ENCODE results near the gene CELSR1. TPM values are rescaled to one million over a fixed set of nuclear protein-coding genes. Genes with fewer than 3 reads are reported as not detected.
A peak's percentile ranks its signal among the peaks of the same experiment; 100 is the strongest.

The CELSR1 gene
- total and polyA plus RNA-seq, 2 of the 13 experiments (the other 11 are each of a cell fraction or from before 2014, with no cell fraction given): 0.78 to 1.8 TPM

DNA sequence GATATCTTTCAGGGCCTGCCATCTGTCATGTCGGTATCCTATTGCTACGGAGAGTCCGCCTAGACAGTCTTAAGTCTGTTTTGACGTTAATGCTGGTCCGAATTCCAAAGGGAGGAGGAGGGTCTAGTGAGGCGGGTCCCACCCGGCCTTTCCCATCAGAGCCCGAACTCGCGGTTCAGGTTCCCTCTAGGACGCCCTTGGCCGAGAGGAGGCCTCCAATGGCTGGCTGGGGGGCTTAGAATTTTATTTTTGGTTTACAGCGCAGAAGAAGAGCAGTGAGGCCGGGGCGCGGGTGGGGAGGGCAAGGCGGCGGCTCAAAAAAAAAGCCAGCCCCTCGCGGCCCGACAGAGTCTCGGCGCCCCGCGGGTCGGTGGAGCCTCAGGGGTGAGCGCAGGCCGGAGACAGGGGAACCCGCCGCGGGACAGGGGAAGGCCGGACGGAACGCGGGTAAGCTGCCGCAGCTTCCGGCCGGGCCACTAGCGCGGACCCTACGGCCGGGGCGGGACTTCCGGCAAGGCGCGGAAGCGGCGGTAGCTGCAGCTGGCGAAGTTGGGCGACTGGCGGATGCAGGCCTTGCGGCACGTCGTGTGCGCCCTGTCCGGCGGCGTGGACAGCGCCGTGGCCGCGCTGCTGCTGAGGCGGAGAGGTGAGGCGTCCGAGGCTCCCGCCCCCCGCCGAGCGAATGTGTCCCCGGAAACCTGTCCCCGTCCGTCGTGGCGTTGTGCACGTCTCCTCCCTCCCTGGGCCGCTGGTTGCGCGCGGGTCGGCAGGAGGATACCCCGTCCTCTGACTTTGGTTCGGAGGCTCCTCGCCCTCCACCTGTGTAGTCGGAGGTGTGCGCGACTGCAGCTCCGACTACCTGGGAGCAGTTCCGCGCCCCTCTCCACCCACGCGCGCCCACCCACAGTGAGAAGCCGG, 202.0 kb downstream of the CELSR1 start, which contains the start of gene TRMU (continued):
- TF ChIP-seq, protein P1, sequence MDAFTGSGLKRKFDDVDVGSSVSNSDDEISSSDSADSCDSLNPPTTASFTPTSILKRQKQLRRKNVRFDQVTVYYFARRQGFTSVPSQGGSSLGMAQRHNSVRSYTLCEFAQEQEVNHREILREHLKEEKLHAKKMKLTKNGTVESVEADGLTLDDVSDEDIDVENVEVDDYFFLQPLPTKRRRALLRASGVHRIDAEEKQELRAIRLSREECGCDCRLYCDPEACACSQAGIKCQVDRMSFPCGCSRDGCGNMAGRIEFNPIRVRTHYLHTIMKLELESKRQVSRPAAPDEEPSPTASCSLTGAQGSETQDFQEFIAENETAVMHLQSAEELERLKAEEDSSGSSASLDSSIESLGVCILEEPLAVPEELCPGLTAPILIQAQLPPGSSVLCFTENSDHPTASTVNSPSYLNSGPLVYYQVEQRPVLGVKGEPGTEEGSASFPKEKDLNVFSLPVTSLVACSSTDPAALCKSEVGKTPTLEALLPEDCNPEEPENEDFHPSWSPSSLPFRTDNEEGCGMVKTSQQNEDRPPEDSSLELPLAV (CRISPR knock-in tag; conservative IDR thresholded peaks at IDR 0.05; ENCODE audit: low read depth): no peak
- TF ChIP-seq ZNF264 (CRISPR knock-in tag; IDR thresholded peaks at IDR 0.05) (0 out of 2 replicates have a peak, but pooled peaks have one; percentile 65), ZNF75D (CRISPR knock-in tag; IDR thresholded peaks at IDR 0.05; ENCODE audit: borderline replicate concordance) (no peak), KAT8 (CRISPR knock-in tag; IDR thresholded peaks at IDR 0.05) (peak; percentile 98), ZNF83 (CRISPR knock-in tag; IDR thresholded peaks at IDR 0.05; ENCODE audit: borderline replicate concordance) (0 out of 2 replicates have a peak, but pooled peaks have one; percentile 62), TCF7L2 (IDR thresholded peaks at IDR 0.05; ENCODE audit: low read depth, low read length) (no peak), ZNF616 (CRISPR knock-in tag; IDR thresholded peaks at IDR 0.05; ENCODE audit: low read depth) (no peak), FOSL2 (CRISPR knock-in tag; IDR thresholded peaks at IDR 0.05) (peak; percentile 46), NR2F6 (IDR thresholded peaks at IDR 0.05) (no peak), NR2F6 (CRISPR knock-in tag; IDR thresholded peaks at IDR 0.05) (0 out of 2 replicates have a peak, but pooled peaks have one; percentile 58), ZNF253 (CRISPR knock-in tag; IDR thresholded peaks at IDR 0.05; ENCODE audit: borderline replicate concordance) (no peak), SIN3B (IDR thresholded peaks at IDR 0.05; ENCODE audit: low read length) (peak; percentile 77; the same call in 1 of the 2 replicates), NCOA1 (CRISPR knock-in tag; IDR thresholded peaks at IDR 0.05) (no peak), FOXC1 (CRISPR knock-in tag; IDR thresholded peaks at IDR 0.05; ENCODE audit: borderline replicate concordance) (no peak), RELA (CRISPR knock-in tag; IDR thresholded peaks at IDR 0.05) (peak; percentile 89; the same call in 1 of the 2 replicates), RBM39 (IDR thresholded peaks at IDR 0.05; ENCODE audit: low read depth, low read length, poor library complexity, severe bottlenecking) (peak; percentile 71), DNMT1 (CRISPR knock-in tag; IDR thresholded peaks at IDR 0.05) (peak; percentile 60), SRY (CRISPR knock-in tag; IDR thresholded peaks at IDR 0.05) (peak; percentile 58; the same call in 1 of the 2 replicates), KAT2B (IDR thresholded peaks at IDR 0.05; ENCODE audit: borderline replicate concordance, low read depth, low read length) (no peak), NONO (IDR thresholded peaks at IDR 0.05) (no peak), NONO (CRISPR knock-in tag; conservative IDR thresholded peaks at IDR 0.05) (peak; percentile 91)
- TF ChIP-seq, protein P2, sequence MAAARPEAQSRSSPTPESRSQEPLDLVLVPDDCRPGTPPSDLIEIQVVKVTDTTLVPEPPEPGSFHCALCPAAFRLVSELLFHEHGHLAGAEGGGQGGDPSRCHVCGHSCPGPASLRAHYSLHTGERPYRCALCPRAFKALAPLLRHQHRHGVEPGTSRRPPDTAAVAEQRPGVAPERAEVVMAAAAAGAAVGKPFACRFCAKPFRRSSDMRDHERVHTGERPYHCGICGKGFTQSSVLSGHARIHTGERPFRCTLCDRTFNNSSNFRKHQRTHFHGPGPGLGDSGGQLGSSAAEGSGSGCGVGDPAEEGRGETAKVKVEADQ (CRISPR knock-in tag; IDR thresholded peaks at IDR 0.05; ENCODE audit: borderline replicate concordance): peak; percentile 57; the same call in 1 of the 2 replicates
- TF ChIP-seq, protein P3, sequence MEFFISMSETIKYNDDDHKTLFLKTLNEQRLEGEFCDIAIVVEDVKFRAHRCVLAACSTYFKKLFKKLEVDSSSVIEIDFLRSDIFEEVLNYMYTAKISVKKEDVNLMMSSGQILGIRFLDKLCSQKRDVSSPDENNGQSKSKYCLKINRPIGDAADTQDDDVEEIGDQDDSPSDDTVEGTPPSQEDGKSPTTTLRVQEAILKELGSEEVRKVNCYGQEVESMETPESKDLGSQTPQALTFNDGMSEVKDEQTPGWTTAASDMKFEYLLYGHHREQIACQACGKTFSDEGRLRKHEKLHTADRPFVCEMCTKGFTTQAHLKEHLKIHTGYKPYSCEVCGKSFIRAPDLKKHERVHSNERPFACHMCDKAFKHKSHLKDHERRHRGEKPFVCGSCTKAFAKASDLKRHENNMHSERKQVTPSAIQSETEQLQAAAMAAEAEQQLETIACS (CRISPR knock-in tag; IDR thresholded peaks at IDR 0.05): 0 out of 2 replicates have a peak, but pooled peaks have one; percentile 47
- TF ChIP-seq, protein P4, sequence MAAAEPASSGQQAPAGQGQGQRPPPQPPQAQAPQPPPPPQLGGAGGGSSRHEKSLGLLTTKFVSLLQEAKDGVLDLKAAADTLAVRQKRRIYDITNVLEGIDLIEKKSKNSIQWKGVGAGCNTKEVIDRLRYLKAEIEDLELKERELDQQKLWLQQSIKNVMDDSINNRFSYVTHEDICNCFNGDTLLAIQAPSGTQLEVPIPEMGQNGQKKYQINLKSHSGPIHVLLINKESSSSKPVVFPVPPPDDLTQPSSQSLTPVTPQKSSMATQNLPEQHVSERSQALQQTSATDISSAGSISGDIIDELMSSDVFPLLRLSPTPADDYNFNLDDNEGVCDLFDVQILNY (CRISPR knock-in tag; conservative IDR thresholded peaks at IDR 0.05): peak; percentile 72
- TF ChIP-seq, protein P5, sequence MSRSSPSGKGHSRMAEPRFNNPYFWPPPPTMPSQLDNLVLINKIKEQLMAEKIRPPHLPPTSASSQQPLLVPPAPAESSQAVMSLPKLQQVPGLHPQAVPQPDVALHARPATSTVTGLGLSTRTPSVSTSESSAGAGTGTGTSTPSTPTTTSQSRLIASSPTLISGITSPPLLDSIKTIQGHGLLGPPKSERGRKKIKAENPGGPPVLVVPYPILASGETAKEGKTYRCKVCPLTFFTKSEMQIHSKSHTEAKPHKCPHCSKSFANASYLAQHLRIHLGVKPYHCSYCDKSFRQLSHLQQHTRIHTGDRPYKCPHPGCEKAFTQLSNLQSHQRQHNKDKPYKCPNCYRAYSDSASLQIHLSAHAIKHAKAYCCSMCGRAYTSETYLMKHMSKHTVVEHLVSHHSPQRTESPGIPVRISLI (CRISPR knock-in tag; IDR thresholded peaks at IDR 0.05; ENCODE audit: borderline replicate concordance): peak; percentile 52; the same call in 1 of the 2 replicates
